Upper lobe of right lung (tissue), 1 donor: Measurements from ENCODE around the gene PCK1. TPM values are rescaled to one million over a fixed set of nuclear protein-coding genes. Genes with fewer than 3 reads are reported as not detected.

Source experiments
- ATAC-seq: fragments of 200-7000 bp; cut with Tn5 transposase; one replicate; pipeline ENCODE4 v1.9.1; 2020; ENCODE audit warnings: mild to moderate bottlenecking, moderate library complexity
- DNase-seq: peaks from one replicate; pipeline ENCODE4 v3.0.0-alpha.2; 2020
- H3K27ac ChIP-seq: fragments of 200-600 bp; one replicate; pipeline ENCODE4 v1.8.0; 2022
- H3K27me3 ChIP-seq: fragments of 200-600 bp; one replicate; pipeline ENCODE4 v1.8.0; 2022; ENCODE audit warnings: mild to moderate bottlenecking
- H3K36me3 ChIP-seq: fragments of 200-600 bp; one replicate; pipeline ENCODE4 v1.8.0; 2022
- H3K4me1 ChIP-seq: fragments of 200-600 bp; one replicate; pipeline ENCODE4 v1.8.0; 2022
- H3K4me3 ChIP-seq: fragments of 200-600 bp; one replicate; pipeline ENCODE4 v1.8.0; 2022; ENCODE audit warnings: mild to moderate bottlenecking
- H3K9me3 ChIP-seq: fragments of 200-600 bp; one replicate; pipeline ENCODE4 v1.8.0; 2022
- intact Hi-C: fragments of 100-400 bp; cut with DNase I; formaldehyde crosslinking; loops from one replicate; pipeline ENCODE4 v1.11.0; 2022
- total RNA-seq: library from RNA; stranded (reverse); fragmentation: NEBNext Ultra II Directional; extraction: Animal tissue kit (Norgen Biotek cat#: 25700); gene quantifications from one replicate; pipeline ENCODE4 v1.2.1, GENCODE V29; 2021
- TF ChIP-seq, protein P1 (sequence below): fragments of 200-600 bp; IDR thresholded peaks from one replicate; pipeline ENCODE4 v1.8.0; 2022; ENCODE audit warnings: antibody characterized with exemption
- donor health status: DM: no; HTN: yes; CAD: no; lungs with severe emphysema.

The PCK1 gene
- total RNA-seq, 1 donor from 2014 or later = 4.7 TPM

DNA sequence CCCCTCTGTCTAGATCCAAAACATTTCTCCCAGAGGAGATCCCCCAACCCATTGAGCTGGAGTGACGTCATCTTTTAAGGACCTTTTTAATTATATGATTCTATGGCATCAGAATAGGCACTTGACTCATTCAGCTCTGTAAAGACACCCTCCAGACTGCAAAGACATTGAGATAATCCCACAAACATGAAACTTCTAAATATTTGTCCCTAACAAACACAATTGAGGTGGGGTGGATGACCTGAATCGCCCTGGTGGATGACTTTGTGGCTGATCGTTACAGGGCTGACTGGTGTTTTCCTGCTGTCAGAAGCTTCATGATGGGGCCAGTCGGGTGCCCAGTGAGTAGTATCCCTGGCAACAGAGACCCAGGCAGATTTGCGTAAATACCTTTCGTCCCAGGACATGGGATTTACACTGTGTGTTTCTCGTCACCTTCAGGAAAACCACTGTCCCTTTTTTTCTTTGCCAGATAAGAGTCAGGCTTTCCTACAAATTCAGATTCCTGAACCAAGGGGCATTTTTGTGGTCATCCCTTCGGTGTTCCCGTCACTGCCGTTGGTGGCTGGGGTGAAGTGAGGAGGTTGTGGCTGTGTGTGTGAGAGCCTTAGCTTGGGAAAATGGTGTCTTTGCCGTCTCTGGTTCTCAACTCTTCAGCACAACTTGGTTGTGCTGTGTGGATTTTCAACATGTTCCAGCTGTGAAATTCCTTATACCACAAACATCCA, 5.3 kb upstream of the PCK1 start:
- ATAC-seq = no peak
- H3K4me3 ChIP-seq = no peak overlapping the region
- H3K36me3 ChIP-seq = no peaks in the 10 kb centered on the region
- peaks cover 18% of the 10 kb centered on the region for H3K27me3 ChIP-seq
- TF ChIP-seq, protein P1, sequence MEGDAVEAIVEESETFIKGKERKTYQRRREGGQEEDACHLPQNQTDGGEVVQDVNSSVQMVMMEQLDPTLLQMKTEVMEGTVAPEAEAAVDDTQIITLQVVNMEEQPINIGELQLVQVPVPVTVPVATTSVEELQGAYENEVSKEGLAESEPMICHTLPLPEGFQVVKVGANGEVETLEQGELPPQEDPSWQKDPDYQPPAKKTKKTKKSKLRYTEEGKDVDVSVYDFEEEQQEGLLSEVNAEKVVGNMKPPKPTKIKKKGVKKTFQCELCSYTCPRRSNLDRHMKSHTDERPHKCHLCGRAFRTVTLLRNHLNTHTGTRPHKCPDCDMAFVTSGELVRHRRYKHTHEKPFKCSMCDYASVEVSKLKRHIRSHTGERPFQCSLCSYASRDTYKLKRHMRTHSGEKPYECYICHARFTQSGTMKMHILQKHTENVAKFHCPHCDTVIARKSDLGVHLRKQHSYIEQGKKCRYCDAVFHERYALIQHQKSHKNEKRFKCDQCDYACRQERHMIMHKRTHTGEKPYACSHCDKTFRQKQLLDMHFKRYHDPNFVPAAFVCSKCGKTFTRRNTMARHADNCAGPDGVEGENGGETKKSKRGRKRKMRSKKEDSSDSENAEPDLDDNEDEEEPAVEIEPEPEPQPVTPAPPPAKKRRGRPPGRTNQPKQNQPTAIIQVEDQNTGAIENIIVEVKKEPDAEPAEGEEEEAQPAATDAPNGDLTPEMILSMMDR = no peak
- H3K27ac ChIP-seq = no peak overlapping the region
- no peaks in the 10 kb centered on the region for H3K4me1 ChIP-seq
- DNase-seq = no peak
- no peaks in the 10 kb centered on the region for H3K9me3 ChIP-seq
- intact Hi-C loops = no loop called here

DNA sequence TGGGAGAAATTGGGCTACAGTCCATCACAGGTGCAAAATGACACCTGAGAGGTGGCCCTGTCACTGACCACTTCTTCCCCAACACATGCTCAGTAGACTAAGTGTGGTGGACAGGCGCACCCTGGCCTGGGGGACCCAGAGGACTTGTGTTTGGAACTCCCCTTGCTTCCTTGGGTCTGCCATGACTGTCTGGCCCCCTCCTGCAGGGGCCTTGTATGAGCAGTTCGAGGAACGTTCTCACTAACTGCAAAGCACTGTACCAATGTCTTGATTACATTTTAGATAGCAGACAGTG, 4.0 kb upstream of the PCK1 start:
- no peak overlapping the region for H3K27ac ChIP-seq
- H3K27me3 ChIP-seq = peaks cover 18% of the 10 kb centered on the region
- H3K4me3 ChIP-seq = no peak overlapping the region
- ATAC-seq (no peak), DNase-seq (no peak)
- no peaks in the 10 kb centered on the region for H3K4me1 ChIP-seq
- intact Hi-C loops = no loop called here
- TF ChIP-seq, protein P1 = no peak
- no peaks in the 10 kb centered on the region for H3K36me3 ChIP-seq
- no peaks in the 10 kb centered on the region for H3K9me3 ChIP-seq

DNA sequence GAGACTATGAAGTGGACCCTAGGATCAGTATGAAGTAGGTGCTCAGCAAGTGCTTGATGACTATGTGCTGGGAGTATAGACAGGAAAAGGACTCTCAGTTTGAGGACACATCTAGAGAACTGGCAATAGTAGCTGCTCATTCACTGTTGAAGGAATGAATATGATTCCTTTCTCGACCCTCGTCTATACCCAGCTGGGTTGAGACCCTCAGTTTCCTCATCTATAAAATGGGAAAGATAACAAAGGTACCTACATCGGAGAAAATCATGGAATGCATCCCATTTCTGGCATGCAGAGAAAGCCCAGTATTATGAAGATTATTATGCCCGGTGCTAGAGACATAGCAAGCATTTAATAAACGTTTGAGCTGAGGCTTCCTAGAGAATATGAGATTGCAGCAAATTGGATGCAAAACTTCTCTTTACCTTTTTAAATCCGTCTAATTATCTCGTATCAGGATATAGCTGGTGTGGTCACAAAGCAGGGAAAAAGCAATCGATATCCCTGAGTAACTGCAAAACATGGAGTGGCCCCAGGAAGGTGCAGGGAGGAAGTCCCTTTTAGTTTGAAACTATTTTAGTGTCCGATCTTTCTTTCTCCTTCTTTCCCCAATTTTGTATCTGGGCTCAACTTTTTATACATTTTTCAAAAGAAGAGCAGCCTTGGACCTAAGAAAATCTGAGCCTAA, 2.8 kb upstream of the PCK1 start:
- H3K9me3 ChIP-seq = no peaks in the 10 kb centered on the region
- DNase-seq = no peak
- H3K4me3 ChIP-seq = no peak overlapping the region
- H3K27ac ChIP-seq = no peak overlapping the region
- intact Hi-C loops = no loop called here
- H3K36me3 ChIP-seq = no peaks in the 10 kb centered on the region
- no peaks in the 10 kb centered on the region for H3K4me1 ChIP-seq
- H3K27me3 ChIP-seq = peaks cover 18% of the 10 kb centered on the region
- TF ChIP-seq, protein P1 = no peak
- no peak for ATAC-seq

DNA sequence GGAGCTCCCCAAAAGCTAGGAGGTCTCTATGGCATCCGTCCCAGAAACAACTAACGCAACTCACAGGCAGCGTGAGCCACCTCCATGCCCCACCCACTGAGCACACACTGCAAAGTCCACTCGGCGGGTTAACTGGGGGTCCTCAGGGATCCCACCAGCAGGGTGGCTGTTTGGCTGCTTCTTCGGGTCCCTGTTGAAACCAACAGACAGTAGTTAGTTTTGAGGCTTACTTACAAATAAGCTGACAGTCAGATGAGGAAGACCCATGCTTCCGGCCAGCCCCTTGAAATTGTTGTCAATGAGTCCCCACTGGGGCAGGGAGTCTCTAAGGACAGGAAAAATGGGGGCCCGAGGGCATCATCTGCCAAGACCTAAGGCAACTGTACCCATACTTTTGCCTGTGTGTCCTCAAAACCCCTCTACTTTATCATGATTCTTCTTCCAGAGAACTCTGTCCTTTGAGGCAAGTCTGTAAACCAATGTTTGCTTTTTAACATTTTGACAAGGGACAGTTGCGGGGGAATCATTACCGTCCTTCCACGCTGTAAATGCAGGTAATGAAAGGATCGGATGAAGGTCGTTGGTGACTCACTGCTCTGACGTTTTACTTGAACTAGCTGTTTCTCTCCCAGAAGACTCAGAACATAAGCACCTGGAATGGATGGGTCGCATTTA, 2.2 kb upstream of the PCK1 start:
- Histone ChIP-seq H3K9me3 (no peaks in the 10 kb centered on the region), H3K4me3 (no peak overlapping the region), H3K4me1 (no peaks in the 10 kb centered on the region), H3K36me3 (no peaks in the 10 kb centered on the region), H3K27ac (no peak overlapping the region), H3K27me3 (peaks cover 18% of the 10 kb centered on the region)
- DNase-seq = no peak
- TF ChIP-seq, protein P1 = no peak
- ATAC-seq = no peak
- intact Hi-C loops = no loop called here

DNA sequence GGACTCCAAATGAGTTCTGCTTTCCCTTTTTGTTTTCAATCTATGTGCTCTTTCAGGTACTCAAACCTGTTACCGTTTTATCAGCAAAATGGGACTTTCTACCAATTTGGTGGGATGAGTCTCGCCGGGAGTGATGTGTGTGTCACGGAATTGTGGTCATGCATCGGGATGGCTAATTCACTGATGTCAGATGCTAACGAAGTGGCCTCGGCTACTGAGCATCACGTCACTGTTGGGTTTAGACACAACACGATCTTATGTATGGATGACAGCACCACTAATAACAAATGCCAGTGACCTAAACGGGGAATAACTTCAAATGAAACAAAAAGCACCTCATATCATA, 1.6 kb upstream of the PCK1 start:
- Histone ChIP-seq H3K36me3 (no peaks in the 10 kb centered on the region), H3K27ac (no peak overlapping the region), H3K27me3 (peaks cover 18% of the 10 kb centered on the region), H3K4me3 (no peak overlapping the region), H3K4me1 (no peaks in the 10 kb centered on the region), H3K9me3 (no peaks in the 10 kb centered on the region)
- intact Hi-C loops = no loop called here
- no peak for ATAC-seq
- TF ChIP-seq, protein P1 = no peak
- DNase-seq = no peak
